GM08714 (cell line): ENCODE measurements around the gene MRM2.

Experiments used
- H3K4me3 ChIP-seq: fragments of 200-500 bp; sonication (Bioruptor generic); 2 replicates; pipeline ENCODE4 v1.5.1; 2014; ENCODE audit warnings: mild to moderate bottlenecking, low read length, inconsistent platforms
- ZNF274 ChIP-seq: IDR thresholded peaks from 2 replicates; pipeline ENCODE4 v1.6.1; 2012; ENCODE audit warnings: mild to moderate bottlenecking, low read depth, low read length

MRM2 gene

DNA sequence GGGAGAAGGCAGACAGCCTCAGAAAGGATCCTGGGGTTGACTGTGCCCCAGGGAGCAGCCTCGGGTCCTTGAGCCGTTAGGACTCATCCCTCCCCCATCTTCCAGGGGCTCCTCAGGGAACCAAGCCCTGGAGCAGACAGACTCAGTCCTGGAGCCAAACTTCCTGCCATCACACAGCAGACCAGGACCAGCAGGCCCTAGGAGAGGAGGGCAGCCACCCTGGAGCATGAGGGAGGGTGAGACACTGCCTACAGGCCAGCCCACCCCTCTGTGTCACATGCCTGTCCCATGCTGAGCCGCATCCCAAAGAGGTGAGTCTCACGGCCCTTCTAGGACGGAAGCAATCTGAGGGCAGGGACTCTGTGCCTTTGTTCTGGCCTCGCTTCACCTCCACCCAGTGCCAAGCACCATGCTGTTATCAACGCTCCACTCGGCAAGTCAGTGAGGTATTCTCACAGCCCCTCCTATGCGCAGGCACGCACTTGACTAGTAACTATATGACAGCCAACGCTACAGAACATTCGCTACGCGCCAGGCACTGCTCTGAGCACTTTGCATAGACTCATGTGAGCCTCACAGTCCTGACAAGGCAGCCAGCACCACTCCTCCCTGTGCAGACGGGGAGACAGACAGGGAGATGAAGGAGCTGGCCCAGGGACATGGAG, 28.3 kb downstream of the MRM2 start:
- no peak overlapping the region for H3K4me3 ChIP-seq
- no peak for TF ChIP-seq ZNF274

GRCh38 chr7:2212906-2213305, 29.1 kb downstream of the MRM2 start:
- no peak for TF ChIP-seq ZNF274
- H3K4me3 ChIP-seq, result no peak overlapping the region

DNA sequence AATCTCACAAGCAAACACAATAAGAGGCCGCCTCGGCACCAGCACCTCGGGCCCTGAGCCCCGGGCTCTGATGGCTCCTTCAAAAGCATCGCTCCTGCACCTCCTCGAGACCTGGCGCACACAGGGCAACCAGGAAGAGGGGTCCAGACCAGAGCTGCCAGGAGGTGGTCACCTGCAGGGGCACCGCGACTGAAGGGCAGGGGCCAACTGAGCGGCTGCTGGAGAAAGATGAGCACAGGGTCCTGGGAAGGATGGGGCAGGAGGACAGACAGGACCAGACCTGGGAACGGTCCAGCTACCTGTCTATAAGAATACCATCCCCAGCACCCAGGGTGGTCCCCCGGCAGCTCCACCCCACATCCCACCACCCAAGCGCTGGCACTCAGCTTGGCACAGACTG, 30.1 kb downstream of the MRM2 start:
- TF ChIP-seq ZNF274, result no peak
- H3K4me3 ChIP-seq, result no peak overlapping the region

- no peak overlapping the region for H3K4me3 ChIP-seq
- no peak for TF ChIP-seq ZNF274
Measured at GRCh38 chr7:2211259-2211880, 30.6 kb downstream of the MRM2 start.

- no peak for TF ChIP-seq ZNF274
- H3K4me3 ChIP-seq, result no peak overlapping the region
Measured at GRCh38 chr7:2210551-2211258, 31.3 kb downstream of the MRM2 start.

GRCh38 chr7:2209961-2210323, 32.1 kb downstream of the MRM2 start:
- H3K4me3 ChIP-seq, result no peak overlapping the region

DNA sequence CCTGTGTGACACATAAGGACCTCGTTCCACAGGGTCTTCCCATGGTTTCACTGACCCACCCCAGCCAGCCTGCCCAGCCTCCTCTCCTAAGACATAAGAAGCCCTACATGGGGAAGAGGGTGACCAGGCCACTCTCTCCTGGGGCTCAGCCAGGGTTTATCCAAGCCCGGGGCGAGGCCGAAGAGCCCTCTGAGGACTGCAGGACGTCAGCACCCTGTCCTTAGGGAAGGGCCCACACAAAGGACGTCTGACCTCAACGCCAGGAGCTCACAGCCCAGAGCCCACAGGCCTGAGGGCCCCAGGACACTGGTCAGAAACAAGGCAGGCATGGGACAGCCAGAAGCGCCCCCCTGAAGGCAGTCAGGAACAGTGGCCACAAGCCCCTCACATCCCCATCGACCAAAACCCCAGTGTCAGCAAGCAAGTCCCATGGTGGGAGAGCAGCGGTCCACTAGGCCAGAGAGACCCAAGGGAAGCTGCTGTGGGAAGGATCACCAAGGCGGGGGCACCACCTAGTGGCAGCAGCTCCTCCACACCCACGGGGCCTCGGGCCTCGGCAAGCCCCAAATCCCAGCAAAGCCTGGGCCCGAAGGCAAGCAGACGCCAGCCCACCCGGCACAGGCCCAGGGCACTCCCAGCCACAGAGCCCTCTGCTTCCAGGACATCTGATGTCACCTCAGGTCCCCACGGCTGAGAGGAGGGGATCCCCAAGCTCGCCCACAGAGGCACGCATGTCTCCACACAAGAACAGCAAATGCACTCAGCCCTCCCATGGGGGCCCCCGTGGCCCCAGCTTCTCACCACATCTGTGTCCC, 32.7 kb downstream of the MRM2 start:
- H3K4me3 ChIP-seq, result no peak overlapping the region
- no peak for TF ChIP-seq ZNF274

More at GRCh38 chr7:2209961-2210323, 32.1 kb downstream of the MRM2 start:
- no peak for TF ChIP-seq ZNF274

- no peak for TF ChIP-seq ZNF274
- H3K4me3 ChIP-seq, result no peak overlapping the region
Measured at GRCh38 chr7:2208712-2209111, 33.3 kb downstream of the MRM2 start.

- no peak for TF ChIP-seq ZNF274
- no peak overlapping the region for H3K4me3 ChIP-seq
Measured at GRCh38 chr7:2205036-2205780, 36.8 kb downstream of the MRM2 start.

DNA sequence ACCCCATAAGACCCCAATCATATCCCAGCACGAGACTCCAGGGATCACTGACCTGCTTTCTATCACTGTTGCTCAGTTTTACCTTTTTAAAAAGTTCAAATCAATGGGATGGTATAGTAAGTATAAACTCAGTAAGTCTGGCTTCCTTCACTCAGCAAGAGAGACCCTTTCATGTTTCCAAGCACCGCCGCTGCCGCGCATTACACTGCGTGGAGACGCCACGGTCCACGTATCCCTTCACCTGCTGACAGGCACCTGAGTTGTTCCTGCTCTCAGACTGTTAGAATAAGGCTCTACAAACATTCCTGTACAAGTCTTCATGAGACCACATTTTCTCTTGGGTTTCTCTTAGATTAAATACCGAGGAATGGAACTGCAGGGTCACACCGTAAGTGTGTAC, 37.6 kb downstream of the MRM2 start:
- TF ChIP-seq ZNF274, result no peak
- H3K4me3 ChIP-seq, result no peak overlapping the region

DNA sequence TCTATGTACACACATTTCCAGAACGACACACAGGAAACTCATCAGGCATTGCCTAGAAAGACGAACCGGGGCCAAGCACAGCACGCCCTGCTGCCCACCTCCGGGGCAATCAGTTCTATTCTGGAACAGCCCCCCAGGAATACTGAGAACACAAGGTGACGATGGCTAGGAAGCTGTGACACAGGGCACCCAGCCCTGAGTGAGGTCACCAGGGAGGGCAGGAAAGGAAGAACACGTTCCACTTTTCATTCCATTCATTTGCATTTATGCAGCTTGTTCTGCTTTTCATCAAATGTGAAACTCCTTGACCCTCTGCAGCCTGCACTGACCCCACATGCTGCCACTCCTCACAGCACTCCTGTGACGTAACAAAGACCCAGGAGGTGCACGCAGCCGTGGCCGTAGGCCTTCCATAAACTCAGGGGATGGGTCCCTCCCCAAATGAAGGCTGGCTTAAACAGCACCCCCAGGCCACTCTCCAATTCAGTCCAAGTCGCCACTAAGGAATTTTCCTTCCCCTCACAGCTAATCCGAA, 38.2 kb downstream of the MRM2 start:
- TF ChIP-seq ZNF274, result no peak
- no peak overlapping the region for H3K4me3 ChIP-seq

DNA sequence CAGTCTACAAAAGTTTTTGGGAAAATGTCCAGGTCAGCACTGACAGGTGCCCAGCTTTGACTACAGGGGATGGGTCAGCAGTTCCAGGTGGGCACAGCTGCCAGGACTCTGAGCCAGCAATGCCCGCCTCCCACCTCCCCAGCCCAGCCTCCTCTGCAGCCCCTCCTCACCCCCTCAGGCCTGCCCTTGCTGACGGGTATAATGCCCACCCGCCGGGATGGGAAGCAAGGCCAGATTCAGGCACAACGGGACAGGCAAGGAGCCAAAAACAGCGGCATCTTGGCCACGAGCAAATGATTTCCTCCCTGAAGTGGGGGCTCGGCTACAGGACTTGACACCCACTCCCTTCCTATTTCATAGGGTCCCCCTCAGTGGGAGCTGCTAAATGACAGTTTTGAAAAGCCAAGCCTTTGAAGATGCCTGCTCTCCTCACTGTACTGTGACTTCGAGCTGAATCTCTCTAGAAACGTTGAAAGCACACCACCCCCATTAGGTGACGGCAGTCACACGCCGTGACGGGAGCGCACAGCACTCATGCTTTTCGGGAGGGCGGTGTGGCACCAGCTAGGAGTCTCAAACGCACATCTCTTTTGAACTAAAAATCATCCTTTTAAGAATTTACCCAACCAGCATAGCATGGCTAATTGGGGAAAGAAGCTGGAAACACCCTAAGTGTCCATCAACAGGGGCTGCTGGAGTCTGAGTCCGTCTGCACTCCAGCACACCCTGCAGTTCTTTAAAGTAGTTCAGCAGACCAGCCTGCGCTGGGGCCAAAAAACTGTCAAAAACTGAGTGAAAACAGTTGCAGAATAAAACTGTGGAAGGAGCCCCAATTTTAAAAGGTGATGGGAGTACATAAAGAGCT, 38.9 kb downstream of the MRM2 start:
- no peak overlapping the region for H3K4me3 ChIP-seq
- no peak for TF ChIP-seq ZNF274

GRCh38 chr7:2202361-2202761, 39.6 kb downstream of the MRM2 start:
- H3K4me3 ChIP-seq, result no peak overlapping the region
- TF ChIP-seq ZNF274, result no peak
